Neuronal stem cell (in vitro differentiated cells): ENCODE results near the gene FSTL4.

Experiments
- DNase-seq: peaks from one replicate; pipeline ENCODE4 v3.0.0-alpha.2; 2013; ENCODE audit warnings: low spot score
- H2AFZ ChIP-seq: one replicate; pipeline ENCODE4 v1.6.1; 2013; ENCODE audit warnings: mild to moderate bottlenecking, low read length, inconsistent platforms
- H2AK5ac ChIP-seq: 2 replicates; pipeline ENCODE4 v1.6.1; 2013; ENCODE audit warnings: low read depth, mild to moderate bottlenecking, inconsistent platforms, low read length, moderate library complexity, mixed read lengths
- H2BK120ac ChIP-seq: 2 replicates; pipeline ENCODE4 v1.6.1; 2013; ENCODE audit warnings: low read depth, mild to moderate bottlenecking, inconsistent platforms, low read length, moderate library complexity, mixed read lengths
- H2BK12ac ChIP-seq: one replicate; pipeline ENCODE4 v1.6.1; 2013; ENCODE audit warnings: low read length, inconsistent platforms
- H2BK15ac ChIP-seq: 2 replicates; pipeline ENCODE4 v1.6.1; 2013; ENCODE audit warnings: mild to moderate bottlenecking, low read length, inconsistent platforms, mixed read lengths
- H2BK5ac ChIP-seq: one replicate; pipeline ENCODE4 v1.6.1; 2013; ENCODE audit warnings: inconsistent platforms, mild to moderate bottlenecking, low read length, moderate library complexity
- H3K14ac ChIP-seq: one replicate; pipeline ENCODE4 v1.6.1; 2013; ENCODE audit warnings: low read length, inconsistent platforms
- H3K18ac ChIP-seq: 2 replicates; pipeline ENCODE4 v1.6.1; 2013; ENCODE audit warnings: low read length, inconsistent platforms
- H3K23ac ChIP-seq: 2 replicates; pipeline ENCODE4 v1.6.1; 2013; ENCODE audit warnings: low read depth, mild to moderate bottlenecking, mixed read lengths, low read length, inconsistent platforms; ENCODE audit not compliant: poor library complexity
- H3K27ac ChIP-seq: replicated peaks from 3 replicates; pipeline ENCODE4 v1.5.1; 2013; ENCODE audit warnings: low read length, inconsistent platforms
- H3K27me3 ChIP-seq, 3 experiments: 2 replicates each; pipeline ENCODE4 v1.6.1; 2013; ENCODE audit warnings: low read length in 3 of 3, mild to moderate bottlenecking in 2 of 3, inconsistent platforms in 1 of 3, low read depth in 1 of 3, mixed read lengths in 1 of 3, moderate library complexity in 1 of 3; ENCODE audit not compliant: control insufficient read depth in 3 of 3, insufficient read depth in 3 of 3
- H3K36me3 ChIP-seq, 2 donors: replicated peaks in 1 of 2; 2 replicates each; pipeline ENCODE4 v1.6.1; 2013; ENCODE audit warnings: low read length in 2 of 2; ENCODE audit not compliant: control insufficient read depth in 2 of 2, insufficient read depth in 2 of 2
- H3K4ac ChIP-seq: 2 replicates; pipeline ENCODE4 v1.6.1; 2013; ENCODE audit warnings: inconsistent platforms, mild to moderate bottlenecking, low read length, moderate library complexity
- H3K4me1 ChIP-seq, 2 donors: 1 replicate in 1 of 2; 2 replicates in 1 of 2; pipeline ENCODE4 v1.6.1; 2013; ENCODE audit warnings: low read length in 2 of 2, low read depth in 1 of 2; ENCODE audit not compliant: control insufficient read depth in 2 of 2, insufficient read depth in 1 of 2
- H3K4me2 ChIP-seq: one replicate; pipeline ENCODE4 v1.6.1; 2013; ENCODE audit warnings: mild to moderate bottlenecking, low read length, inconsistent platforms; ENCODE audit not compliant: insufficient read depth, poor library complexity, severe bottlenecking
- H3K4me3 ChIP-seq, 2 donors: 2 replicates each; pipeline ENCODE4 v1.5.1; 2013; ENCODE audit warnings: low read length in 2 of 2, mild to moderate bottlenecking in 2 of 2, inconsistent platforms in 1 of 2, moderate library complexity in 1 of 2
- H3K79me1 ChIP-seq: one replicate; pipeline ENCODE4 v1.6.1; 2013; ENCODE audit warnings: low read depth, mild to moderate bottlenecking, inconsistent platforms, low read length, moderate library complexity
- H3K9ac ChIP-seq: one replicate; pipeline ENCODE4 v1.6.1; 2013; ENCODE audit warnings: mild to moderate bottlenecking, low read depth, low read length, inconsistent platforms; ENCODE audit not compliant: poor library complexity
- H3K9me3 ChIP-seq, 2 donors: replicated peaks in 1 of 2; 2 replicates each; pipeline versions ENCODE3 to v1.6.1; 2013; ENCODE audit warnings: low read length in 2 of 2, mild to moderate bottlenecking in 2 of 2, inconsistent platforms in 1 of 2, low read depth in 1 of 2, mixed read lengths in 1 of 2, moderate library complexity in 1 of 2; ENCODE audit not compliant: control insufficient read depth in 2 of 2, insufficient read depth in 1 of 2
- H4K8ac ChIP-seq: one replicate; pipeline ENCODE4 v1.6.1; 2013; ENCODE audit warnings: low read depth, mild to moderate bottlenecking, inconsistent platforms, low read length, moderate library complexity
- H4K91ac ChIP-seq: one replicate; pipeline ENCODE4 v1.6.1; 2013; ENCODE audit warnings: low read length, low read depth, mild to moderate bottlenecking, inconsistent platforms; ENCODE audit not compliant: poor library complexity
- WGBS, 2 donors: extraction: QIAGEN DNeasy Blood & Tissue Kit; methylation state at CpG; one replicate each; pipeline ENCODE4 v1.1.7; 2013; ENCODE audit warnings: missing lambda C conversion rate in 2 of 2, mixed read lengths in 1 of 2; ENCODE audit not compliant: insufficient read length in 2 of 2, insufficient replicate concordance in 1 of 2; ENCODE audit errors: extremely low coverage in 2 of 2; 5-methylcytosine and 5-hydroxymethylcytosine counted together

The FSTL4 gene

DNA sequence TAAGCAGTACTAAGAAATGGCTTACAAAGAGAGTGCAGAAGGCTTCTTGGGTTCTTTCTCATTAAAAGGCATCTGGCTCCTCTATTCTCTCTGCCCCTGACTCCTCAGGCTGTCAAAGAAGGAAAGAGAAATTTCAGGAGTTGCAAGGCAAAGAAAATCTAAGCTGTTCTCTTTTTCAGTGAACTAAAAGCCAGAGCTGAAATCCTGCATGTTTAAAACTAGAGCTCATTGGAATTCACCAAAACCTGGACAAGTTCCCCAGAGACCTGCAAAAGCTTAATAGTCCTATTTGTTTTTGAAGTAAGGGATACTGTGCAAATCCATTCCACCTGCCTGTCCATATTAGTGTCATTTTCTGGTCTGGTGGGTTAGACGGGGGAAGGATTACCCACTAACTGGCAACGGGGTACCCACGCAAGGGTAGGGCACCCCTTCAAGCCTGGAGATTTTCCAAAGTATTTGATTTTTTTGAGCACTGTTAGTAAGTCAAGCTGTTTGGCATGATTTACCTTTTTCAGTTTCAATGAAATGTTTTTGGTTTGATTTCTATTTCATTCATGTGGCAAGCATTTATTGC lies 179.3 kb downstream of the FSTL4 start:
- no peak overlapping the region for H2AFZ ChIP-seq
- H3K4me3 ChIP-seq, result no peak overlapping the region
- H3K9me3 ChIP-seq, result no peaks in the 10 kb centered on the region
- H2BK15ac ChIP-seq, result no peak overlapping the region
- peaks cover 0 to 16% (median 0%) of the 10 kb centered on the region in 3 experiments for H3K27me3 ChIP-seq
- H3K79me1 ChIP-seq, result no peaks in the 10 kb centered on the region
- no peak overlapping the region for H4K91ac ChIP-seq
- H2BK5ac ChIP-seq, result no peak overlapping the region
- no peak overlapping the region for H3K9ac ChIP-seq
- peaks cover 0 to 12% of the 10 kb centered on the region in 2 donors for H3K4me1 ChIP-seq
- no CpG with 5 or more reads among the region's 3 CpGs for WGBS, 2 donors
- H2BK120ac ChIP-seq, result no peak overlapping the region
- no peak overlapping the region for H3K4ac ChIP-seq
- no peak for DNase-seq
- no peak overlapping the region for H3K14ac ChIP-seq
- no peak overlapping the region for H3K27ac ChIP-seq
- no peak overlapping the region for H2AK5ac ChIP-seq
- no peak overlapping the region for H3K4me2 ChIP-seq
- H3K36me3 ChIP-seq, result no peaks in the 10 kb centered on the region
- no peak overlapping the region for H3K23ac ChIP-seq
- no peak overlapping the region for H4K8ac ChIP-seq
- no peak overlapping the region for H3K18ac ChIP-seq
- no peak overlapping the region for H2BK12ac ChIP-seq

GRCh38 chr5:133431326-133431865 lies 180.9 kb downstream of the FSTL4 start:
- Histone ChIP-seq H4K91ac (no peak overlapping the region), H2BK120ac (no peak overlapping the region), H2BK5ac (no peak overlapping the region), H3K9ac (no peak overlapping the region), H3K23ac (no peak overlapping the region), H3K4me3 (no peak overlapping the region), H3K9me3 (no peaks in the 10 kb centered on the region), H3K18ac (no peak overlapping the region), H2AK5ac (no peak overlapping the region), H3K79me1 (no peaks in the 10 kb centered on the region), H3K27me3 (peaks cover 0 to 22% (median 0%) of the 10 kb centered on the region in 3 experiments), H3K36me3 (no peaks in the 10 kb centered on the region), H2BK15ac (no peak overlapping the region), H4K8ac (no peak overlapping the region), H3K4ac (no peak overlapping the region), H2BK12ac (no peak overlapping the region), H3K4me2 (no peak overlapping the region), H3K27ac (no peak overlapping the region), H3K4me1 (peaks cover 0 to 22% of the 10 kb centered on the region in 2 donors), H2AFZ (no peak overlapping the region), H3K14ac (no peak overlapping the region)
- no CpG with 5 or more reads among the region's 2 CpGs for WGBS, 2 donors
- no peak for DNase-seq

- no peak overlapping the region for H2AK5ac ChIP-seq
- H3K27me3 ChIP-seq, result peaks cover 0 to 29% (median 0%) of the 10 kb centered on the region in 3 experiments
- H2BK5ac ChIP-seq, result no peak overlapping the region
- no peak overlapping the region for H2AFZ ChIP-seq
- no peak overlapping the region for H2BK15ac ChIP-seq
- H3K4me2 ChIP-seq, result no peak overlapping the region
- H3K4ac ChIP-seq, result no peak overlapping the region
- H3K9me3 ChIP-seq, result no peaks in the 10 kb centered on the region
- H3K23ac ChIP-seq, result no peak overlapping the region
- no peaks in the 10 kb centered on the region for H3K79me1 ChIP-seq
- no peaks in the 10 kb centered on the region for H3K36me3 ChIP-seq
- H4K91ac ChIP-seq, result no peak overlapping the region
- no peak overlapping the region for H3K9ac ChIP-seq
- no peak overlapping the region for H2BK120ac ChIP-seq
- no peak overlapping the region for H3K18ac ChIP-seq
- no peak overlapping the region for H2BK12ac ChIP-seq
- H3K4me1 ChIP-seq, result peaks cover 3 to 28% of the 10 kb centered on the region in 2 donors
- no peak overlapping the region for H3K4me3 ChIP-seq
- H4K8ac ChIP-seq, result no peak overlapping the region
- DNase-seq, result no peak
- H3K14ac ChIP-seq, result no peak overlapping the region
- H3K27ac ChIP-seq, result no peak overlapping the region
These were observed 182.2 kb downstream of the FSTL4 start for GRCh38 chr5:133430095-133430494.

DNA sequence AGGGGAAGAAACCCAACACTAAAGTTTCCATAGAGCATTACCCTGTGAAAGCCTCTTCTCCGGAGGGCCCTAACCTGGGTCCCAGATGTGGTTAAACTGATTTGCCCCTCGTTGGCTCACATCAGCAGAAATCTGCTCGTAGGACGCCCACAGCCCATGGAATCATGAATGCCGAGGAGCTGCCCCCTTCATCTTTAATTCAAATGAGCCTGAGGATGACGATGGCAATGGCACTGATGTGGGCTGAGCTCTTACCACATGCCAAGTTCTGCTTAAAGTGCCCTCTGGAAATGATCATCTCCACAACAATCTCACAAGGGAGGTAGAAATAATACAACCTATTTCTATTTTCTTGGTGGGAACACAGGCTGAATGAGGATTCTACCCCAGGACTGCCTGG lies 183.3 kb downstream of the FSTL4 start:
- no peak overlapping the region for H3K14ac ChIP-seq
- H3K4me3 ChIP-seq, result no peak overlapping the region
- H4K91ac ChIP-seq, result no peak overlapping the region
- H3K23ac ChIP-seq, result no peak overlapping the region
- no peak overlapping the region for H2BK15ac ChIP-seq
- no peaks in the 10 kb centered on the region for H3K36me3 ChIP-seq
- H2BK120ac ChIP-seq, result no peak overlapping the region
- no peak overlapping the region for H4K8ac ChIP-seq
- no peaks in the 10 kb centered on the region for H3K79me1 ChIP-seq
- H2AK5ac ChIP-seq, result no peak overlapping the region
- H2BK12ac ChIP-seq, result no peak overlapping the region
- no peak for DNase-seq
- H3K4me1 ChIP-seq, result peaks cover 3 to 33% of the 10 kb centered on the region in 2 donors
- WGBS, 2 donors, result no CpG with 5 or more reads among the region's 6 CpGs
- H3K18ac ChIP-seq, result no peak overlapping the region
- no peak overlapping the region for H3K27ac ChIP-seq
- no peaks in the 10 kb centered on the region for H3K9me3 ChIP-seq
- peaks cover 0 to 25% (median 0%) of the 10 kb centered on the region in 3 experiments for H3K27me3 ChIP-seq
- no peak overlapping the region for H2AFZ ChIP-seq
- H3K9ac ChIP-seq, result no peak overlapping the region
- no peak overlapping the region for H2BK5ac ChIP-seq
- no peak overlapping the region for H3K4ac ChIP-seq
- no peak overlapping the region for H3K4me2 ChIP-seq
